ENCODE measurements around the gene ARHGAP24. TPM values are rescaled to one million over a fixed set of nuclear protein-coding genes. Genes with fewer than 3 reads are reported as not detected.
A peak's percentile ranks its signal among the peaks of the same experiment; 100 is the strongest.
"Not testable (repeated sequence)": the region's sequence is repeated elsewhere in the genome, so short reads cannot be mapped to it uniquely, and the experiment has no call there.

Gene ARHGAP24
- total RNA-seq, 1 experiment from 2014 or later = 35.7 TPM

- no peak for DNase-seq (ENCODE audit: low read depth)
Measured at GRCh38 chr4:85650908-85651307, 176.0 kb downstream of the ARHGAP24 start.

GRCh38 chr4:85656759-85657505, 182.0 kb downstream of the ARHGAP24 start:
- DNase-seq (ENCODE audit: low read depth) = no peak

- no peak for DNase-seq (ENCODE audit: low read depth)
Measured at GRCh38 chr4:85658766-85659439, 184.0 kb downstream of the ARHGAP24 start.

- no peak for DNase-seq (ENCODE audit: low read depth)
Measured at GRCh38 chr4:85659610-85660218, 184.8 kb downstream of the ARHGAP24 start.

GRCh38 chr4:85666625-85667024, 191.7 kb downstream of the ARHGAP24 start:
- not testable (repeated sequence) for DNase-seq (ENCODE audit: low read depth)

- no peak for DNase-seq (ENCODE audit: low read depth)
Measured at GRCh38 chr4:85669204-85669603, 194.3 kb downstream of the ARHGAP24 start.

GRCh38 chr4:85669992-85670548, 195.1 kb downstream of the ARHGAP24 start:
- no peak for DNase-seq (ENCODE audit: low read depth)

GRCh38 chr4:85671120-85671519, 196.2 kb downstream of the ARHGAP24 start:
- no peak for DNase-seq (ENCODE audit: low read depth)

- no peak for DNase-seq (ENCODE audit: low read depth)
Measured at GRCh38 chr4:85672116-85672515, 197.2 kb downstream of the ARHGAP24 start.

GRCh38 chr4:85672959-85673358, 198.0 kb downstream of the ARHGAP24 start:
- no peak for DNase-seq (ENCODE audit: low read depth)

GRCh38 chr4:85673540-85673939, 198.6 kb downstream of the ARHGAP24 start:
- DNase-seq (ENCODE audit: low read depth) = no peak

GRCh38 chr4:85675076-85676049, 200.4 kb downstream of the ARHGAP24 start:
- no peak for DNase-seq (ENCODE audit: low read depth)

GRCh38 chr4:85676050-85676425, 201.1 kb downstream of the ARHGAP24 start:
- no peak for DNase-seq (ENCODE audit: low read depth)

- peak; percentile 19 for DNase-seq (ENCODE audit: low read depth)
Measured at GRCh38 chr4:85676850-85677590, 202.1 kb downstream of the ARHGAP24 start.

GRCh38 chr4:85681221-85681657, 206.3 kb downstream of the ARHGAP24 start:
- DNase-seq (ENCODE audit: low read depth) = peak; percentile 97

GRCh38 chr4:85681921-85682320, 207.0 kb downstream of the ARHGAP24 start:
- DNase-seq (ENCODE audit: low read depth) = no peak

GRCh38 chr4:85682391-85682790, 207.4 kb downstream of the ARHGAP24 start:
- no peak for DNase-seq (ENCODE audit: low read depth)

GRCh38 chr4:85684676-85685075, 209.7 kb downstream of the ARHGAP24 start:
- no peak for DNase-seq (ENCODE audit: low read depth)

- no peak for DNase-seq (ENCODE audit: low read depth)
Measured at GRCh38 chr4:85686398-85686797, 211.4 kb downstream of the ARHGAP24 start.

GRCh38 chr4:85688055-85688740, 213.2 kb downstream of the ARHGAP24 start:
- no peak for DNase-seq (ENCODE audit: low read depth)
